ENCODE results near the gene RPL15.

GRCh38 chr3:23944861-23945662 lies 28.1 kb downstream of the RPL15 start, which contains the start of gene NR1D2:
- no peak for TF ChIP-seq EZH2phosphoT487 (IDR thresholded peaks at IDR 0.05; ENCODE audit: low read depth, severe bottlenecking, unreplicated experiment)
- TF ChIP-seq CTCF (IDR thresholded peaks at IDR 0.05; ENCODE audit: poor library complexity) = no peak
- TF ChIP-seq EZH2 (IDR thresholded peaks at IDR 0.05; ENCODE audit: borderline replicate concordance) = no peak
